ENCODE results near the gene BICDL2. TPM values are rescaled to one million over a fixed set of nuclear protein-coding genes. Genes with fewer than 3 reads are reported as not detected.
A peak's percentile ranks its signal among the peaks of the same experiment; 100 is the strongest.

Gene BICDL2
- total and polyA plus RNA-seq, 5 donors = not detected

DNA sequence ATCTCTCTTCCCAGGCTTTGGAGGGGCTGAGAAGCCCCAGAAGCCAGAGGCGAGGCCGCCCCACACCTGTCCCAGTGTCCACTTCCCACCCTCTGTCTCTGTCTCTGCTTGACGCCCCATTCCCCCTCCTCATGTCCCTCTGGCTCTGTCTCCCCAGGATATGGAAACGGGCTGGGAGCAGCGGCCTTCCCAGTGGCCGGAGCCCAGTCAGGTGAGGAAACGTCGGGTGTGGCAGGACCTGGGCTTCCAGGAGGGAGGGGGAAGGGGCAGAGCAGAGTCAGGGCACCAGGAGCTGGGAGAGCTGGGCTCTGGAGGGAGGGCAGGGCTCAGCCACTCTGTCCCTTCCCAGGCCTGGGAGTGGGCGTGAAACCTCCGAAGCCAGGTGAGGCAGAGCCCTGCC lies 45.9 kb downstream of the BICDL2 start:
- intact Hi-C loops (cut with DNase I) = no loop called here
- H3K9me3 ChIP-seq (ENCODE audit: control insufficient read depth, low read length) = no peaks in the 10 kb centered on the region
- ATAC-seq = no peak
- no peaks in the 10 kb centered on the region for H3K4me1 ChIP-seq (ENCODE audit: control insufficient read depth, insufficient read depth, low read length)
- H3K4me3 ChIP-seq (ENCODE audit: low read length) = no peak overlapping the region
- no peak overlapping the region for H3K27ac ChIP-seq (ENCODE audit: low read length)
- no peaks in the 10 kb centered on the region for H3K27me3 ChIP-seq (ENCODE audit: control insufficient read depth, insufficient read depth)
- 73% methylated on average over 10 of the region's 10 CpGs for WGBS
- DNase-seq = peak in 1 of 3 donors; percentile 54

DNA sequence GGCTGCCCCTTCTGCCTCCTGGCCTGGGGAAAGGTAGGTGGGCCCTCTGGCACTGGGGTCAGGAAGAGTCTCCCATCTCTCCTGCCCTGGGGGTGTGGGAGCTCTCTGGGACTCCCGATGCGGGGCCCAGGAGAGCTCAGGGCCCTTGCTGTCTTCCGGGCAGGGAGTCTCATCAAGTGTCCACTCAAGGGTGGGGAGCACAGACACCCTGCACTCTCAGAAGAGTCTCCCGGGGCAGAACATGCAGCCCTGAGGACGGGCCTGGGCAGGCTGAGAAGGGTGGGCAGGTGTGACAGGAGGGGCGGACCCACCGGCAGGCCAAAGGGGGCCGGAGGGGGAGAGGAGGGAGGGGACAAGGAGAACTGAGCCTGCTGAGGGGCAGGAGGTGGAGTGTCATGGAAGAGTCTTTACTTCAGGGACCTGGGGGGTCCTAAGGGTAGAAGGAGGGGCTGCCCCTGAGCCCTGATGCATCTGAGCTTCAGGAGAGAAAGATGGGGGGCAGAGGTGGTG lies 48.1 kb downstream of the BICDL2 start:
- no peaks in the 10 kb centered on the region for H3K4me1 ChIP-seq (ENCODE audit: control insufficient read depth, insufficient read depth, low read length)
- intact Hi-C loops (cut with DNase I) = no loop called here
- DNase-seq (no peak), ATAC-seq (no peak)
- 56% methylated on average over 8 of the region's 8 CpGs for WGBS
- H3K4me3 ChIP-seq (ENCODE audit: low read length) = no peak overlapping the region
- H3K9me3 ChIP-seq (ENCODE audit: control insufficient read depth, low read length) = no peaks in the 10 kb centered on the region
- no peak overlapping the region for H3K27ac ChIP-seq (ENCODE audit: low read length)
- no peaks in the 10 kb centered on the region for H3K27me3 ChIP-seq (ENCODE audit: control insufficient read depth, insufficient read depth)

DNA sequence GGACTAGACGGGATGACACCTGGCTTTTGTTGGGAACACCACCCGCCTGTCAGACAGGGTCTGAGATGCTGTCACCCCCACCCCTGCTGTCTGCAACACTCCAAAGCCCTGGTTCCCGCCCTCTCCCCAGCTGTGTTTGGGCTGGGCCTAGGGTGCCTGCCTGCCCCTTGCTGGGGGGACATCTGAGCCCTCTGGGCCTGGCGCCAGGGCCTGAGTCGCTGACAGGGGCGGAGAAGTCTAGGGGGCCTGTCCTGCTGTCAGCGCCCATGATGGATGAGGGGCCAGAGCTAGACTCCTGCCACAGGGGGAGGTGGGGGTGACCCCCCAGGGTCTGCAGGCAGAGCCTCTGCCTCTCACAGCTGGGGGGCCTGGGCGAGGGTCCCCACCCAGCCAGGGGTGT lies 48.9 kb downstream of the BICDL2 start:
- intact Hi-C loops (cut with DNase I) = no loop called here
- no peak for DNase-seq
- no peak overlapping the region for H3K27ac ChIP-seq (ENCODE audit: low read length)
- WGBS = 59% methylated on average over 8 of the region's 8 CpGs
- H3K9me3 ChIP-seq (ENCODE audit: control insufficient read depth, low read length) = no peaks in the 10 kb centered on the region
- H3K4me1 ChIP-seq (ENCODE audit: control insufficient read depth, insufficient read depth, low read length) = no peaks in the 10 kb centered on the region
- ATAC-seq = no peak
- no peaks in the 10 kb centered on the region for H3K27me3 ChIP-seq (ENCODE audit: control insufficient read depth, insufficient read depth)
- no peak overlapping the region for H3K4me3 ChIP-seq (ENCODE audit: low read length)

DNA sequence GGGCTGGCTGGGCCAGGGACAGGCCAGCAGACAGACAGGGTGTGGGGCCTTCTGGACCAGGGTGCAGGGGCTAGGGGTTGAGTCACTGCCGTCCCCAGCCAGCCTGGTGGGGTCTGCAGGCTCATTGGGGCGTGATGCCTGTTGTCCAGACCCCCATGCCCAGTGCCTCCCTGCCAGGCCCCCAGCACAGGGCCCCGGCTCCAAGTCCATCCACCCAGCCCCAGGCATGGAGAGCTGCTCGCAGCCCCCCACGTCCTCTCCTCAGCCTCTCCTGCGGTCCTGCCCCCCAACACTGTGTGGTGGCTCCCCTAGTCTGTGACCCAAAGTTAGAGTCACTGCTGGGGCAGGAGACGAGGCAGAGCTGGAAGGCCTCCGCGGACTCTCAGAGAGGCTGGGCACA lies 49.5 kb downstream of the BICDL2 start:
- H3K4me1 ChIP-seq (ENCODE audit: control insufficient read depth, insufficient read depth, low read length) = no peaks in the 10 kb centered on the region
- 80% methylated on average over 9 of the region's 9 CpGs for WGBS
- DNase-seq (no peak), ATAC-seq (no peak)
- intact Hi-C loops (cut with DNase I) = no loop called here
- H3K27me3 ChIP-seq (ENCODE audit: control insufficient read depth, insufficient read depth) = no peaks in the 10 kb centered on the region
- H3K27ac ChIP-seq (ENCODE audit: low read length) = no peak overlapping the region
- H3K4me3 ChIP-seq (ENCODE audit: low read length) = no peak overlapping the region
- no peaks in the 10 kb centered on the region for H3K9me3 ChIP-seq (ENCODE audit: control insufficient read depth, low read length)

DNA sequence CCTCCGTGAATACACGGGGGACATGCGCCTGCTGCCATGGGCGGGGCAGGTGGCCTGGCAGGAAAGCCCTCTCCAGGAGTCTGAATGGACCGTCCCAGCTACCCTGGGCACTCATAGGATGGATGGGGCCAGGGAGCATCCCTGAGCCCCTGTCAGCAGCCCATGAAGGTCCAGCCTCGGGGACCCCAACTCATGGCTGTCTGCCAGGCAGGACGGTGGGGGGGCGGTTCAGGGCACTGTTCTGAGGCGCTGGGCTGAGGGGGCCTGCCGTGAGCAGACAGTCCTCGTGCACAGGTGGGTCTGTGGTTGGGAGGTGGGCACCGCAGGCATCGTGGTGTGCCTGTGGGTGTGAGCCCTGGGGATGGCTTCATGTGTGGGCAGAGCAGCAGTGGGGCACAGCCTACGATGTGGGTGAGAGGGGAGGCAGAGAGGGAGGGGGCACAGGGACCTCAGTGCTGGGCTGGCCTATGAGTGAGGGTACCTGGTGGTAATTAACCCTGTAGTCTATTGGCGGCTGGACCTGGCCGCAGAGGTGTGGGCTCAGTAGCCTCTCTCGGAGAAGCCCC lies 50.0 kb downstream of the BICDL2 start:
- H3K4me1 ChIP-seq (ENCODE audit: control insufficient read depth, insufficient read depth, low read length) = no peaks in the 10 kb centered on the region
- intact Hi-C loops (cut with DNase I) = no loop called here
- no peaks in the 10 kb centered on the region for H3K9me3 ChIP-seq (ENCODE audit: control insufficient read depth, low read length)
- 77% methylated on average over 17 of the region's 17 CpGs for WGBS
- DNase-seq = no peak
- H3K4me3 ChIP-seq (ENCODE audit: low read length) = no peak overlapping the region
- H3K27me3 ChIP-seq (ENCODE audit: control insufficient read depth, insufficient read depth) = no peaks in the 10 kb centered on the region
- H3K27ac ChIP-seq (ENCODE audit: low read length) = no peak overlapping the region
- no peak for ATAC-seq

DNA sequence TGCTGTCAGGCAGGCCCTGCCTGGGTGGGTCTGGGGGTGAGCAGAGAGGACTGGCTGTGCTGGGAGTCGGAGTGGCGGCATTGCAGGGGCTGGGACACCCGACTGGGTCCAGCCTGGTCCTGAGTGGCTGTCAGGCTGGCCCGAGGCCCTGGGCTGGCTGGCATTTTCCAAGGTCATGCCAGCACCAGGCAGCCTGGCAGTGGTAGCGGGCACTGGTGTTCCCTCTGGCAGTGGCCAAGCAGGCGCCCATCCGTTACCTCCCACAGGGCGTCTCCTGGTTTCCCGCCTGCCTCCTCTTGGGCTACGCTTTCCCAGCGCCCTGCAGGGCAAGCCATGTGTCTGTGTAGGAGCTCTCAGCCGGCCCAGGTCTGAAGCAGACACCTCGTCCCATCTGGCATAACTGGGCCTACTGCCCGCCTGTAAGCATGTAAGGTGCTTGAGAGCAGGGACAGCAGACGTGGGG lies 50.8 kb downstream of the BICDL2 start:
- intact Hi-C loops (cut with DNase I) = no loop called here
- DNase-seq (peak in 2 of 3 donors; percentile 82 to 83), ATAC-seq (peak; percentile 56 to 67)
- Histone ChIP-seq H3K4me3 (ENCODE audit: low read length) (no peak overlapping the region), H3K27ac (ENCODE audit: low read length) (peak overlapping the region; percentile 61), H3K4me1 (ENCODE audit: control insufficient read depth, insufficient read depth, low read length) (no peaks in the 10 kb centered on the region), H3K27me3 (ENCODE audit: control insufficient read depth, insufficient read depth) (no peaks in the 10 kb centered on the region), H3K9me3 (ENCODE audit: control insufficient read depth, low read length) (no peaks in the 10 kb centered on the region)
- 61% methylated on average over 15 of the region's 15 CpGs for WGBS

DNA sequence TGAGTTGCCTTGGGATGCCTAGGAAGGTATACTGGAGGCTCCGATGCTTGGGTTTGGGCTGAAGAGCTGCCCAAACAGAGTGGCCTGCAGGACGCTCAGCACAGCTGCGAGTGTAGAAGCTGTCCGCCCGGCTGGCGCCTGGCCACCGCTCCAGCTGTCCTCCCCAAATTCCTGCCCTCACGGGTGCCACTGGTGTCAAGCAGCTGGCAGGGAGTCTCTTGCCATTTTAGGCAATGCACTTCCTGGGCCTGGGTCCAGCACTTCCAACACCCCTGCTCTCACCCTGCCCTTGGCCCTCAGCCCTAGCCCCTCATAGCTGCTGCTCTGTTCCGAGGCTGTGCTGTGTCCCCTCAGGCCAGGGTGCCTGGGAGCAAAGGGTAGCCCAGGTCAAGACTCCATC lies 51.3 kb downstream of the BICDL2 start:
- Histone ChIP-seq H3K4me3 (ENCODE audit: low read length) (no peak overlapping the region), H3K27ac (ENCODE audit: low read length) (peak overlapping the region; percentile 61), H3K9me3 (ENCODE audit: control insufficient read depth, low read length) (no peaks in the 10 kb centered on the region), H3K4me1 (ENCODE audit: control insufficient read depth, insufficient read depth, low read length) (no peaks in the 10 kb centered on the region), H3K27me3 (ENCODE audit: control insufficient read depth, insufficient read depth) (no peaks in the 10 kb centered on the region)
- ATAC-seq (peak; percentile 23 to 46), DNase-seq (peak in 2 of 3 donors; percentile 73 to 86)
- intact Hi-C loops (cut with DNase I) = no loop called here
- WGBS = 40% methylated on average over 9 of the region's 9 CpGs

DNA sequence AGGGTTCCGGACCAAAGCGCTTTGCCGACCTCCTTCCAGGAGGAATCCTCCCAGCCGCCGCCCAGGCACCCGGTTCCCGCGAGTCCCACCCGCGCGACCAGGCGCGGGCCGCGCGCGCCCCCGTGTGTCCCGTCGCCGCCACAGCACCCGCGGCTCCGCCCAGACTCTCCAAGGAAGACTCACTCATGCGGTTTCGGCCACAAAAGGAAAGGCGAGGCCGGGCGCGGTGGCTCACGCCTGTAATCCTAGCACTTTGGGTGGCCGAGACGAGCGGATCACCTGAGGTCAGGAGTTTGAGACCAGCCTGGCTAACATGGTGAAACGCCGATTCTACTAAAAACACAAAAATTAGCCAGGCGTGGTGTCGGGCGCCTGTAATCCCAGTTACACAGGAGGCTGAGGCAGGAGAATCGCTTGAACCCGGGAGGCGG lies 53.0 kb downstream of the BICDL2 start:
- Histone ChIP-seq H3K9me3 (ENCODE audit: control insufficient read depth, low read length) (no peaks in the 10 kb centered on the region), H3K4me1 (ENCODE audit: control insufficient read depth, insufficient read depth, low read length) (no peaks in the 10 kb centered on the region), H3K27ac (ENCODE audit: low read length) (no peak overlapping the region), H3K27me3 (ENCODE audit: control insufficient read depth, insufficient read depth) (no peaks in the 10 kb centered on the region), H3K4me3 (ENCODE audit: low read length) (no peak overlapping the region)
- intact Hi-C loops (cut with DNase I) = no loop called here
- ATAC-seq = peak; percentile 47 to 57
- peak; percentile 78 to 93 (median 92) for DNase-seq
- 10% methylated on average over 42 of the region's 42 CpGs for WGBS

DNA sequence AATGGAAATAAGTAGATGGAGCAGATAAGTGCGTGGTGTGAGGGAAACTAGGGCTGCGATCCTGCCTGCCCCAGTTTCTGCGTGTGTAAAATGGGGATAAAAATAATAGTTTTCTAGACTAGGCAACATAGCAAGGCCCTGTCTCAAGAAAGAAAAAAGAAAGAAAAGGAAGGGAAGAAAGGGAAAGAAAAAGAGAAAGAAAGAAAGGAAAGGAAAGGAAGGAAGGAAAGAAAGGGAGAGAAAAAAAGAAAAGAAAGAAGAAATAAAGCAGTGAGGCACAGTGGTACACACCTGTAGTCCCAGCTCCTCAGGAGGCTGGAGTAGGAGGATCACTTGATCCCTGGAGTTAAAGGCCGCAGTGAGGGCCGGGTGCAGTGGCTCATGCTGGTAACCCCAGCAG lies 54.3 kb downstream of the BICDL2 start:
- DNase-seq (no peak), ATAC-seq (no peak)
- no peaks in the 10 kb centered on the region for H3K4me1 ChIP-seq (ENCODE audit: control insufficient read depth, insufficient read depth, low read length)
- H3K4me3 ChIP-seq (ENCODE audit: low read length) = no peak overlapping the region
- H3K27ac ChIP-seq (ENCODE audit: low read length) = no peak overlapping the region
- intact Hi-C loops (cut with DNase I) = no loop called here
- H3K9me3 ChIP-seq (ENCODE audit: control insufficient read depth, low read length) = no peaks in the 10 kb centered on the region
- H3K27me3 ChIP-seq (ENCODE audit: control insufficient read depth, insufficient read depth) = no peaks in the 10 kb centered on the region
- 84% methylated on average over 5 of the region's 5 CpGs for WGBS

DNA sequence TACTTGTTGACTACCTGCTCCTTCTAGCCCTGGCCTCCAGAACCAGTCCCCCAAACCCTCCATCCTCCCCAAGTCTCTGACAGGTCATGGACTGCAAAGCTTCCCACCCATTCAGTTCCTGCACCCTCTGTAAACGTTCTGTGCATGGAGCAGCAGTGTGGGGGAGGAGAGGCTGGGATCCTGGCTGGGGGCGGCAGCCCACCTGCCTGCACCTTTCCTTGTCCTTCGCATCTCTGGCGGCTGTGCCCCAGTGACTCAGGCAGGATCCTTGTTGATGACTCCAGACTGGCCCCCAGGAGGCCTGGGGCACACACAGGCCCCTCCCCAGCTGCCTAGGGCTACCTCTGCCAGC lies 54.9 kb downstream of the BICDL2 start:
- H3K9me3 ChIP-seq (ENCODE audit: control insufficient read depth, low read length) = no peaks in the 10 kb centered on the region
- H3K27me3 ChIP-seq (ENCODE audit: control insufficient read depth, insufficient read depth) = no peaks in the 10 kb centered on the region
- WGBS = 69% methylated on average over 4 of the region's 4 CpGs
- DNase-seq = peak in 1 of 3 donors; percentile 46
- no peak overlapping the region for H3K4me3 ChIP-seq (ENCODE audit: low read length)
- H3K4me1 ChIP-seq (ENCODE audit: control insufficient read depth, insufficient read depth, low read length) = no peaks in the 10 kb centered on the region
- intact Hi-C loops (cut with DNase I) = no loop called here
- H3K27ac ChIP-seq (ENCODE audit: low read length) = no peak overlapping the region
- no peak for ATAC-seq

DNA sequence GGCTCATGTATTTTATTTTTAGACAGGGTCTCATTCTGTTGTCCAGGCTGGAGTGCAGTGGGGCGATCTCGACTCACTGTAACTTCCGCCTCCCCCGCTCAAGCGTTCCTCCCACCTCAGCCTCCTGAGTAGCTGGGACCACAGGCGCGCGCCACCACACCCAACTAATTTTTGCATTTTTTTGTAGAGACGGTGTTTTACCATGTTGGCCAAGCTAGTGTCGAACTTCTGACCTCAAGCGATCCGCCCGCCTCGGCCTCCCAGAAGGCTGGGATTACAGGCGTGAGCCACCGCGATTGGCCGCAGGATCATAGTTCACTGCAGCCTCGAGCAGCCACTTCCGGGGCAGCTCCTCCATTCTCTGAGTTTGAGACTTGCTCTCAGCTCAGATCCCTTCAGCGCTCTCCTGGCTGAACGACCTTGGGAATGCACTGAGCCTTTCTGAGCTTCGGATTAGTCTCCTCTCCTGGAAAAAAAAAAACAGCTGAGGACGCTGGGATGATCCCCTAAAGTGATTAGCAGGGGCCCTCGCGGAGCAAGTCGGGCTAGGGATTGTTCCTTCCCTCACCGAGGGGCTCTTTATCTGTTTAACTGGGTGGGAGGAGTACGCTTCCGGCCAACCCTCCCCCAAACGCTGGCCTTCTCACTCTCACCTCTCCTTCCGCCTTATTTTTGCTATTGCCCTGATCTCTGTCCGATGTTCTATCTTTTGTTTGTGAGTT lies 55.4 kb downstream of the BICDL2 start:
- no peaks in the 10 kb centered on the region for H3K27me3 ChIP-seq (ENCODE audit: control insufficient read depth, insufficient read depth)
- H3K9me3 ChIP-seq (ENCODE audit: control insufficient read depth, low read length) = no peaks in the 10 kb centered on the region
- no peak overlapping the region for H3K4me3 ChIP-seq (ENCODE audit: low read length)
- DNase-seq (peak in 2 of 3 donors; percentile 46 to 56), ATAC-seq (no peak)
- no peak overlapping the region for H3K27ac ChIP-seq (ENCODE audit: low read length)
- H3K4me1 ChIP-seq (ENCODE audit: control insufficient read depth, insufficient read depth, low read length) = no peaks in the 10 kb centered on the region
- WGBS = 44% methylated on average over 33 of the region's 33 CpGs
- intact Hi-C loops (cut with DNase I) = no loop called here

Data from right cardiac atrium (tissue), 5 donors.